ENCODE results near the gene FCAMR. TPM values are rescaled to one million over a fixed set of nuclear protein-coding genes. Genes with fewer than 3 reads are reported as not detected.

FCAMR gene
- total RNA-seq, 4 donors from 2014 or later, result not detected

GRCh38 chr1:206960676-206961386 lies 9.4 kb downstream of the FCAMR start:
- DNase-seq (ENCODE audit: low spot score) (no peak), ATAC-seq (ENCODE audit: low FRiP score) (no peak)
- no peak for TF ChIP-seq CTCF (IDR thresholded peaks at IDR 0.05)

GRCh38 chr1:206958144-206958543 lies 12.1 kb downstream of the FCAMR start:
- ATAC-seq (ENCODE audit: low FRiP score) (no peak), DNase-seq (ENCODE audit: low spot score) (no peak)
- no peak for TF ChIP-seq CTCF (IDR thresholded peaks at IDR 0.05)

- DNase-seq (ENCODE audit: low spot score), result no peak
- TF ChIP-seq CTCF (IDR thresholded peaks at IDR 0.05), result no peak
- no peak for ATAC-seq (ENCODE audit: low FRiP score)
Observed at GRCh38 chr1:206957639-206958038, 12.6 kb downstream of the FCAMR start.

- ATAC-seq (ENCODE audit: low FRiP score) (no peak), DNase-seq (ENCODE audit: low spot score) (no peak)
- TF ChIP-seq CTCF (IDR thresholded peaks at IDR 0.05), result no peak
Observed at GRCh38 chr1:206955476-206956451, 14.5 kb downstream of the FCAMR start.

- TF ChIP-seq CTCF (IDR thresholded peaks at IDR 0.05), result no peak
- no peak for DNase-seq (ENCODE audit: low spot score)
- ATAC-seq (ENCODE audit: low FRiP score), result no peak
Observed at GRCh38 chr1:206954459-206955342, 15.6 kb downstream of the FCAMR start.

- no peak for TF ChIP-seq CTCF (IDR thresholded peaks at IDR 0.05)
- ATAC-seq (ENCODE audit: low FRiP score) (no peak), DNase-seq (ENCODE audit: low spot score) (no peak)
Observed at GRCh38 chr1:206953626-206954025, 16.6 kb downstream of the FCAMR start.

Data from omental fat pad (tissue), 4 donors.